OCI-LY1 (cell line): ENCODE results near the gene PSTPIP2.

Source experiments
- H2AFZ ChIP-seq: fragments of 200-600 bp; sonication (generic), shearing (Covaris generic); 2 replicates; pipeline ENCODE4 v1.6.0; 2014; ENCODE audit warnings: antibody characterized with exemption, mild to moderate bottlenecking, low read length
- H3F3A ChIP-seq: fragments of 200-600 bp; sonication (generic), shearing (Covaris generic); 2 replicates; pipeline ENCODE4 v1.6.0; 2014; ENCODE audit warnings: mild to moderate bottlenecking, antibody characterized with exemption, low read length, moderate library complexity; ENCODE audit not compliant: insufficient read depth
- H3K27ac ChIP-seq: fragments of 200-600 bp; sonication (generic); 2 replicates; pipeline ENCODE4 v1.5.1; 2014; ENCODE audit warnings: low read length, mixed run types, mild to moderate bottlenecking, low read depth; ENCODE audit not compliant: poor library complexity, severe bottlenecking
- H3K27me3 ChIP-seq: fragments of 200-600 bp; sonication (generic); 2 replicates; pipeline ENCODE4 v1.6.0; 2014; ENCODE audit warnings: antibody characterized with exemption, mild to moderate bottlenecking, low read length, moderate library complexity; ENCODE audit not compliant: insufficient read depth
- H3K36me3 ChIP-seq: fragments of 200-600 bp; sonication (generic); 2 replicates; pipeline ENCODE4 v1.6.1; 2014; ENCODE audit warnings: mild to moderate bottlenecking, antibody characterized with exemption, low read length, moderate library complexity, mixed read lengths; ENCODE audit not compliant: insufficient read depth
- H3K4me1 ChIP-seq: fragments of 200-600 bp; sonication (generic); 2 replicates; pipeline ENCODE4 v1.5.1; 2014; ENCODE audit warnings: mild to moderate bottlenecking, low read length, moderate library complexity; ENCODE audit not compliant: insufficient read depth, severe bottlenecking
- H3K4me2 ChIP-seq: fragments of 200-600 bp; sonication (generic), shearing (Covaris generic); 2 replicates; pipeline ENCODE4 v1.6.1; 2014; ENCODE audit warnings: low read length
- H3K4me3 ChIP-seq: fragments of 200-600 bp; sonication (generic); 2 replicates; pipeline ENCODE4 v1.5.1; 2014; ENCODE audit warnings: low read length, low read depth, mild to moderate bottlenecking, mixed read lengths; ENCODE audit not compliant: poor library complexity, severe bottlenecking
- H3K79me2 ChIP-seq: fragments of 200-600 bp; shearing (Covaris generic); 2 replicates; pipeline ENCODE4 v1.6.1; 2016; ENCODE audit warnings: mixed run types, low read length, mixed read lengths; ENCODE audit not compliant: insufficient read depth
- H3K9ac ChIP-seq: fragments of 200-600 bp; sonication (generic), shearing (Covaris generic); 2 replicates; pipeline ENCODE4 v1.6.1; 2014; ENCODE audit warnings: mild to moderate bottlenecking, low read length, mixed read lengths
- H3K9me2 ChIP-seq: fragments of 200-600 bp; sonication (generic), shearing (Covaris generic); 2 replicates; pipeline ENCODE4 v1.6.1; 2014; ENCODE audit warnings: low read depth, mild to moderate bottlenecking, low read length, mixed read lengths
- H3K9me3 ChIP-seq: fragments of 200-600 bp; shearing (Covaris generic); 2 replicates; pipeline ENCODE4 v1.6.1; 2014; ENCODE audit warnings: low read length, mixed read lengths
- H4K20me1 ChIP-seq: fragments of 200-600 bp; sonication (generic), shearing (Covaris generic); 2 replicates; pipeline ENCODE4 v1.6.0; 2016; ENCODE audit warnings: mild to moderate bottlenecking, low read length; ENCODE audit not compliant: insufficient read depth
- EZH2 ChIP-seq: fragments of 200-600 bp; sonication (generic), shearing (Covaris generic); IDR thresholded peaks from 2 replicates; pipeline ENCODE4 v1.8.0; 2017; ENCODE audit warnings: borderline replicate concordance, mixed run types, mild to moderate bottlenecking, antibody characterized with exemption, low read length, moderate library complexity, mixed read lengths
- TF ChIP-seq, protein P1 (sequence below): fragments of 200-600 bp; sonication (generic), shearing (Covaris generic); IDR thresholded peaks from 2 replicates; pipeline ENCODE4 v1.5.1; 2017; ENCODE audit warnings: mild to moderate bottlenecking, antibody characterized with exemption, low read length, moderate library complexity, mixed read lengths

PSTPIP2 gene

DNA sequence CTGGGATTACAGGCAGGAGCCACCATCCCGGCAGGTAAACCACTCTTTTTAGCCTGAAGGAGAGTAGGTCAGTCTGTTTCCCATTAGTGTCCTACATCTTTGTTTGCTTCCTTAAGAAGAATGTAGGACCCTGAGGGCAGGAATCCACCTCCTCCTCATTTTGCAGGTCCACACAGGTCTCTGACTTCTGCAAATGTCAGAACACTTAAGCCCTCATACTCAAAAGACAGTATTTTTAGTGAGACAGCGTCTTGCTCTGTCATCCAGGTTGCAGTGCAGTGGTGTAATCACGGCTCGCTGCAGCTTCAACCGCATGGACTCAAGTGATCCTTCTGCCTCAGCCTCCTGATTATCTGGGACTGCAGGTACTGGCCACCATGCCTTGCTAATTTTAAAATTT is 9.3 kb downstream of the PSTPIP2 start:
- Histone ChIP-seq H3K27ac (no peak overlapping the region), H3K4me2 (no peak overlapping the region), H3K4me3 (no peak overlapping the region), H4K20me1 (no peaks in the 10 kb centered on the region), H3K27me3 (no peaks in the 10 kb centered on the region), H3F3A (no peaks in the 10 kb centered on the region), H2AFZ (no peak overlapping the region), H3K9ac (no peak overlapping the region), H3K79me2 (no peaks in the 10 kb centered on the region), H3K4me1 (peaks cover 6% of the 10 kb centered on the region), H3K36me3 (no peaks in the 10 kb centered on the region), H3K9me3 (no peaks in the 10 kb centered on the region), H3K9me2 (no peaks in the 10 kb centered on the region)
- TF ChIP-seq, protein P1, sequence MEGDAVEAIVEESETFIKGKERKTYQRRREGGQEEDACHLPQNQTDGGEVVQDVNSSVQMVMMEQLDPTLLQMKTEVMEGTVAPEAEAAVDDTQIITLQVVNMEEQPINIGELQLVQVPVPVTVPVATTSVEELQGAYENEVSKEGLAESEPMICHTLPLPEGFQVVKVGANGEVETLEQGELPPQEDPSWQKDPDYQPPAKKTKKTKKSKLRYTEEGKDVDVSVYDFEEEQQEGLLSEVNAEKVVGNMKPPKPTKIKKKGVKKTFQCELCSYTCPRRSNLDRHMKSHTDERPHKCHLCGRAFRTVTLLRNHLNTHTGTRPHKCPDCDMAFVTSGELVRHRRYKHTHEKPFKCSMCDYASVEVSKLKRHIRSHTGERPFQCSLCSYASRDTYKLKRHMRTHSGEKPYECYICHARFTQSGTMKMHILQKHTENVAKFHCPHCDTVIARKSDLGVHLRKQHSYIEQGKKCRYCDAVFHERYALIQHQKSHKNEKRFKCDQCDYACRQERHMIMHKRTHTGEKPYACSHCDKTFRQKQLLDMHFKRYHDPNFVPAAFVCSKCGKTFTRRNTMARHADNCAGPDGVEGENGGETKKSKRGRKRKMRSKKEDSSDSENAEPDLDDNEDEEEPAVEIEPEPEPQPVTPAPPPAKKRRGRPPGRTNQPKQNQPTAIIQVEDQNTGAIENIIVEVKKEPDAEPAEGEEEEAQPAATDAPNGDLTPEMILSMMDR, result no peak
- no peak for TF ChIP-seq EZH2

DNA sequence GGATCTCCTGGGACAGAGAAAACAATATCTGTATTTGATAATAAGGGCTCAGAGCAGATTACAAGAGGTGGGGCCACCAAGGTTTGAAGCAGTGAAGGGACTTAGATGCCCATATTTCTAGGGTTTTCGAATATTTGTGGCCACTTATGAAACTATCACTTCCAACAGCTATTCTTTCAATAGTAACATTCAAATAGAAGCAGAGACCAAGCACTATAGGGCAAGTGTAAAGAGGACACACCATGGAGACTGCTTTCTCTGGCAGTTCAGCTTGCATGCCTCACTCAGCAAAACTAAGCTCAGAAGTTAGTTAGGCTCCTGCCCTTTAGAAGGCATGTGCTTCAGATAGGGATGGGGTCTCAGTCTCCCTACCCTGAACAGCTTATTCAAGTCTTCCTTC is 10.3 kb downstream of the PSTPIP2 start:
- Histone ChIP-seq H3K4me3 (no peak overlapping the region), H3K27me3 (no peaks in the 10 kb centered on the region), H3K9me2 (no peaks in the 10 kb centered on the region), H4K20me1 (no peaks in the 10 kb centered on the region), H3K9ac (no peak overlapping the region), H3K27ac (no peak overlapping the region), H3K4me2 (no peak overlapping the region), H3K9me3 (no peaks in the 10 kb centered on the region), H3K4me1 (no peaks in the 10 kb centered on the region), H3F3A (no peaks in the 10 kb centered on the region), H2AFZ (no peak overlapping the region), H3K79me2 (no peaks in the 10 kb centered on the region), H3K36me3 (no peaks in the 10 kb centered on the region)
- TF ChIP-seq, protein P1, result no peak
- no peak for TF ChIP-seq EZH2

DNA sequence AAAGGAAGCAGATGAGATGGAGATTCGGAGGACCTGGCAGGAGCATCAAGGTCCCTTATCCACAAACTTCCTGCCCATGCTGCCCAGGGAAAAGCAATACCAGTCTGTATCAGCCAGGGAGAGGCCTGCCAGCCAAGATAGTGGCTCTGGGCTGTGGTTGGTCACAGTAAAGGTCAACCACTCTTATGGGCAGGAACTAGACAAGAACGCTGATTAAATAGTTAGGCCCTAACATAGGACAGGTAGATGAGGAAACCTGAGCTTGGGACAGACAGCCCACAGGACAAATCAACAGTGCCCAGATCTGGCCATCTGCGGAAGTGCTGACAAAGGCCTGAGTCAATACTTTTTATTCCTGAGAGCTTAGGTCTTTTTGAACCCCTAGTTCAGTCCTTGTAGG is 10.7 kb downstream of the PSTPIP2 start:
- Histone ChIP-seq H3K36me3 (no peaks in the 10 kb centered on the region), H3K9ac (no peak overlapping the region), H3K27ac (no peak overlapping the region), H3K79me2 (no peaks in the 10 kb centered on the region), H3K4me1 (no peaks in the 10 kb centered on the region), H3K4me2 (no peak overlapping the region), H4K20me1 (no peaks in the 10 kb centered on the region), H3F3A (no peaks in the 10 kb centered on the region), H3K27me3 (no peaks in the 10 kb centered on the region), H3K4me3 (no peak overlapping the region), H3K9me2 (no peaks in the 10 kb centered on the region), H3K9me3 (no peaks in the 10 kb centered on the region), H2AFZ (no peak overlapping the region)
- TF ChIP-seq, protein P1, result no peak
- no peak for TF ChIP-seq EZH2
